ENCODE results near the gene TBL1Y. TPM values are rescaled to one million over a fixed set of nuclear protein-coding genes. Genes with fewer than 3 reads are reported as not detected.

Gene TBL1Y
- total RNA-seq, 1 experiment from 2014 or later, result not detected

DNA sequence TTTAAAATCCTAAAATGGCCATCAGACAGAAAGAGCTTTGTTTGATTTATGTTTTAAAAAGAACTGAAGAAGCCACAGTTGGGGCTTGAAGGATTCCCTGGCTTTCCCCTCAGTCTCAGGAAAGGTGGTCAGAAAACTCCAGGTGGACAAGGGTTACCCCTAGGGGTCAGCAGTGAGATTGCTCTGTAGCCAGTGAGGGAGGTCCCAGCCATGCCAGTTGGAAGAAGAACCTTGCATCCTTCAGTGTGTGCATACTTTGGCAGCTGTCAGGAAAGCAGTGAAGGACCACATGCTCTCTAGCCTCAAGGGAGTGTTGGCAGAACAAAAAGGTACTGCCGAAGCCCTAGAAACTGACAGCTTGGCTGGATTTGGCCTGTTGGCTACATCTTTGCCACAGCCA, 182.3 kb downstream of the TBL1Y start:
- no peak for DNase-seq (ENCODE audit: low spot score)
- TF ChIP-seq, protein P1, sequence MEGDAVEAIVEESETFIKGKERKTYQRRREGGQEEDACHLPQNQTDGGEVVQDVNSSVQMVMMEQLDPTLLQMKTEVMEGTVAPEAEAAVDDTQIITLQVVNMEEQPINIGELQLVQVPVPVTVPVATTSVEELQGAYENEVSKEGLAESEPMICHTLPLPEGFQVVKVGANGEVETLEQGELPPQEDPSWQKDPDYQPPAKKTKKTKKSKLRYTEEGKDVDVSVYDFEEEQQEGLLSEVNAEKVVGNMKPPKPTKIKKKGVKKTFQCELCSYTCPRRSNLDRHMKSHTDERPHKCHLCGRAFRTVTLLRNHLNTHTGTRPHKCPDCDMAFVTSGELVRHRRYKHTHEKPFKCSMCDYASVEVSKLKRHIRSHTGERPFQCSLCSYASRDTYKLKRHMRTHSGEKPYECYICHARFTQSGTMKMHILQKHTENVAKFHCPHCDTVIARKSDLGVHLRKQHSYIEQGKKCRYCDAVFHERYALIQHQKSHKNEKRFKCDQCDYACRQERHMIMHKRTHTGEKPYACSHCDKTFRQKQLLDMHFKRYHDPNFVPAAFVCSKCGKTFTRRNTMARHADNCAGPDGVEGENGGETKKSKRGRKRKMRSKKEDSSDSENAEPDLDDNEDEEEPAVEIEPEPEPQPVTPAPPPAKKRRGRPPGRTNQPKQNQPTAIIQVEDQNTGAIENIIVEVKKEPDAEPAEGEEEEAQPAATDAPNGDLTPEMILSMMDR (conservative IDR thresholded peaks at IDR 0.05; ENCODE audit: low read depth, low read length), result no peak
- no peak for TF ChIP-seq EZH2 (IDR thresholded peaks at IDR 0.05; ENCODE audit: borderline replicate concordance, low read depth, low read length, poor library complexity, severe bottlenecking)
- H3K27me3 ChIP-seq (replicated peaks; ENCODE audit: insufficient read depth, low read depth, low read length, poor library complexity), result no peaks in the 10 kb centered on the region
- intact Hi-C loops (cut with micrococcal nuclease; ENCODE audit: unreplicated experiment), result no loop called here
- BruUV-seq (replicated peaks), result no TSS peak
- H3K9me3 ChIP-seq (ENCODE audit: low read depth, low read length, poor library complexity, severe bottlenecking), result no peaks in the 10 kb centered on the region
- no peaks in the 10 kb centered on the region for H3K36me3 ChIP-seq (ENCODE audit: insufficient read depth, low read length, poor library complexity, severe bottlenecking)
- POLR2A ChIA-PET (ENCODE audit: low non-redundant PET), result no interaction called here
- CTCF ChIA-PET, result no interaction called here
- H3K4me3 ChIP-seq (ENCODE audit: low read depth, low read length, poor library complexity, severe bottlenecking), result no peak overlapping the region
- H3K27ac ChIP-seq (ENCODE audit: low read depth, low read length, poor library complexity, severe bottlenecking), result no peak overlapping the region
- H3K4me1 ChIP-seq (ENCODE audit: insufficient read depth, low read length, poor library complexity, severe bottlenecking), result no peaks in the 10 kb centered on the region

DNA sequence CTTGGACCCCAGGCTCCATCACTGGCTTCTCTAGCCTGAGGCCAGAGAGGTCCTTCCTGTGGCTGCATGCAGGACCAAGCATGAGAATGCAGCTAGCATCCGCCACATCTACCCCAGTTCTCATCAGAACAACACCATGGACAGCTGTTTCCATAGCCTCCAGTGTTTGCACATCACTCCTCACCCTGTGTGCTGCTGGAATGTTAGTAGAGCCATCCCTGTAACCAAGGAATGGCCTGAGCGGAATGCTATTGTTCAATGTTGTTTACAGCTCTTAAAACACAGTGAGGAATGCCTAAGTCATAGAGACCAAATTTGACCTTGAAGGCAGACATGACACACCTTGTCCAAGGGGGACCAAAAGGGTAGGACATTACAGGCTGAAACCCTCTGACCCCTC, 183.9 kb downstream of the TBL1Y start:
- no TSS peak for BruUV-seq (replicated peaks)
- Histone ChIP-seq H3K27me3 (replicated peaks; ENCODE audit: insufficient read depth, low read depth, low read length, poor library complexity) (no peaks in the 10 kb centered on the region), H3K36me3 (ENCODE audit: insufficient read depth, low read length, poor library complexity, severe bottlenecking) (no peaks in the 10 kb centered on the region), H3K27ac (ENCODE audit: low read depth, low read length, poor library complexity, severe bottlenecking) (no peak overlapping the region), H3K9me3 (ENCODE audit: low read depth, low read length, poor library complexity, severe bottlenecking) (no peaks in the 10 kb centered on the region), H3K4me3 (ENCODE audit: low read depth, low read length, poor library complexity, severe bottlenecking) (no peak overlapping the region), H3K4me1 (ENCODE audit: insufficient read depth, low read length, poor library complexity, severe bottlenecking) (no peaks in the 10 kb centered on the region)
- CTCF ChIA-PET, result no interaction called here
- POLR2A ChIA-PET (ENCODE audit: low non-redundant PET), result no interaction called here
- TF ChIP-seq, protein P1 (conservative IDR thresholded peaks at IDR 0.05; ENCODE audit: low read depth, low read length), result no peak
- TF ChIP-seq EZH2 (IDR thresholded peaks at IDR 0.05; ENCODE audit: borderline replicate concordance, low read depth, low read length, poor library complexity, severe bottlenecking), result no peak
- no peak for DNase-seq (ENCODE audit: low spot score)
- intact Hi-C loops (cut with micrococcal nuclease; ENCODE audit: unreplicated experiment), result no loop called here

DNA sequence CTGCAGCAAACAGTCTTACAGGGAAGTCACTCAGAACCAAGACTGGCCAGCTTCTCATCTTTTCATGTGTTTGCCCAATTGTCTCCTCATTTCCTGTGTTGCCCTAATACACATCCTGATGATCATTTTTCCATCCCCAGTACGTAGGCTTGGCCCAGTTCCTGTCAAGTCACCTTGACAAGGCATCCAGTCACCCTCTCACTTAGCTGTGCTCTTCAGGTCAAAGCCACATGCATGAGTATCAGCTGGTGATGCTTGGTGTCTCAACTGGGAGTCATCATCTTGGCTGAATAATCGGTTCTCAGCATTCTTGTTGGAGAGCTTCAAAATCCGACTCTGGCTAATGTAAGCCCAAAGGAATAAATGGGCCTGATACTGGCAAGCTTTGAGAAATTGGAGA, 186.5 kb downstream of the TBL1Y start:
- intact Hi-C loops (cut with micrococcal nuclease; ENCODE audit: unreplicated experiment), result no loop called here
- Histone ChIP-seq H3K4me1 (ENCODE audit: insufficient read depth, low read length, poor library complexity, severe bottlenecking) (no peaks in the 10 kb centered on the region), H3K9me3 (ENCODE audit: low read depth, low read length, poor library complexity, severe bottlenecking) (no peaks in the 10 kb centered on the region), H3K27me3 (replicated peaks; ENCODE audit: insufficient read depth, low read depth, low read length, poor library complexity) (no peaks in the 10 kb centered on the region), H3K4me3 (ENCODE audit: low read depth, low read length, poor library complexity, severe bottlenecking) (no peak overlapping the region), H3K36me3 (ENCODE audit: insufficient read depth, low read length, poor library complexity, severe bottlenecking) (no peaks in the 10 kb centered on the region), H3K27ac (ENCODE audit: low read depth, low read length, poor library complexity, severe bottlenecking) (no peak overlapping the region)
- ChIA-PET POLR2A (ENCODE audit: low non-redundant PET) (no interaction called here), CTCF (no interaction called here)
- DNase-seq (ENCODE audit: low spot score), result no peak
- no TSS peak for BruUV-seq (replicated peaks)
- TF ChIP-seq, protein P1 (conservative IDR thresholded peaks at IDR 0.05; ENCODE audit: low read depth, low read length), result no peak
- no peak for TF ChIP-seq EZH2 (IDR thresholded peaks at IDR 0.05; ENCODE audit: borderline replicate concordance, low read depth, low read length, poor library complexity, severe bottlenecking)

Measured in A673 (cell line).